HepG2 (cell line): ENCODE results near the gene PIH1D2. TPM values are rescaled to one million over a fixed set of nuclear protein-coding genes. Genes with fewer than 3 reads are reported as not detected.

ENCODE experiments used
- ATAC-seq: fragments of 200-7000 bp; cut with Tn5 transposase; 3 replicates; pipeline ENCODE4 v1.9.1; 2020; ENCODE audit warnings: mild to moderate bottlenecking, moderate library complexity
- BruUV-seq: library from RNA; stranded (reverse); fragments of 400-500 nt; replicated peaks from 2 replicates; lab custom pipeline; 2021; lab: Mats Ljungman, UMichigan
- CTCF ChIA-PET: fragments of 300-600 bp; formaldehyde crosslinking; extraction: SDS; loops from one replicate; lab custom pipeline; 2021; ENCODE audit warnings: low total read pairs, inconsistent platforms, low intra/inter-chr PET ratio; lab: Yijun Ruan, JAX
- POLR2A ChIA-PET: fragments of 350-600 bp; sonication (Branson Sonifier 250); formaldehyde crosslinking; loops from one replicate; lab custom pipeline; 2020; ENCODE audit warnings: antibody characterized with exemption, inconsistent platforms; lab: Yijun Ruan, JAX
- DNase-seq: peaks from one replicate; pipeline ENCODE4 v3.0.0-alpha.2; 2015; ENCODE audit warnings: low spot score
- FAIRE-seq: peaks from 3 replicates; lab custom pipeline; 2011; peaks lifted over from hg19 to GRCh38; lab: Jason Lieb, UNC
- H2AFZ ChIP-seq: one replicate; pipeline ENCODE4 v1.6.1; 2011; ENCODE audit warnings: low read length, inconsistent platforms
- H3K27ac ChIP-seq: fragments of 300-600 bp; 3 replicates; pipeline ENCODE4 v1.8.0; 2011; ENCODE audit warnings: mixed run types, mild to moderate bottlenecking, mixed read lengths, low read length, inconsistent platforms; ENCODE audit not compliant: insufficient read depth; ENCODE audit errors: extremely low read length
- H3K27me3 ChIP-seq, 2 experiments: fragments of 200-600 bp in 1 of 2; 2 replicates in 1 of 2; 3 replicates in 1 of 2; pipeline versions ENCODE4 v1.6.0 to v1.8.0; 2011; ENCODE audit warnings: low read length in 2 of 2, mild to moderate bottlenecking in 2 of 2, moderate library complexity in 2 of 2, inconsistent platforms in 1 of 2; ENCODE audit not compliant: insufficient read depth in 2 of 2, control insufficient read depth in 1 of 2
- H3K36me3 ChIP-seq, 2 experiments: fragments of 200-600 bp in 1 of 2; replicated peaks in 1 of 2; 2 replicates in 1 of 2; 3 replicates in 1 of 2; pipeline versions ENCODE4 v1.5.1 to v1.8.0; 2011; ENCODE audit warnings: low read length in 2 of 2, inconsistent platforms in 1 of 2; ENCODE audit not compliant: insufficient read depth in 2 of 2, control insufficient read depth in 1 of 2
- H3K4me1 ChIP-seq: 2 replicates; pipeline ENCODE4 v1.5.1; 2012; ENCODE audit warnings: low read length, inconsistent platforms; ENCODE audit not compliant: insufficient read depth
- H3K4me2 ChIP-seq: 2 replicates; pipeline ENCODE4 v1.6.0; 2011; ENCODE audit warnings: low read depth, low read length, inconsistent platforms
- H3K4me3 ChIP-seq, 3 experiments: fragments of 200-600 bp in 1 of 3; sonication (generic), shearing (Covaris generic) in 1 of 3; replicated peaks in 1 of 3; 2 replicates each; pipeline ENCODE4 v1.5.1; 2011 to 2016; ENCODE audit warnings: low read length in 3 of 3, inconsistent platforms in 2 of 3, low read depth in 2 of 3, mild to moderate bottlenecking in 2 of 3, control low read depth in 1 of 3, mixed read lengths in 1 of 3; ENCODE audit not compliant: insufficient read depth in 1 of 3
- H3K79me2 ChIP-seq: one replicate; pipeline ENCODE4 v1.6.1; 2011; ENCODE audit warnings: low read length, inconsistent platforms; ENCODE audit not compliant: insufficient read depth
- H3K9ac ChIP-seq: 2 replicates; pipeline ENCODE4 v1.6.0; 2011; ENCODE audit warnings: mild to moderate bottlenecking, low read depth, low read length, inconsistent platforms; ENCODE audit not compliant: insufficient read depth
- H3K9me3 ChIP-seq: 2 replicates; pipeline ENCODE4 v1.5.1; 2012; ENCODE audit warnings: mild to moderate bottlenecking, low read length
- H4K20me1 ChIP-seq: 2 replicates; pipeline ENCODE4 v1.6.0; 2011; ENCODE audit warnings: inconsistent platforms, mild to moderate bottlenecking, low read length, moderate library complexity; ENCODE audit not compliant: insufficient read depth
- E2F5 ChIP-seq: sonication (generic); formaldehyde crosslinking; conservative IDR thresholded peaks from 2 replicates; pipeline ENCODE4 v1.4.0; 2020; ENCODE audit warnings: missing genetic modification reagents
- IRF9 ChIP-seq: sonication (generic); formaldehyde crosslinking; IDR thresholded peaks from 2 replicates; pipeline ENCODE4 v1.8.0; 2022; ENCODE audit warnings: missing genetic modification reagents, mild to moderate bottlenecking, borderline replicate concordance
- NAIF1 ChIP-seq: sonication (generic); formaldehyde crosslinking; IDR thresholded peaks from 2 replicates; pipeline ENCODE4 v1.5.0; 2020; ENCODE audit warnings: mild to moderate bottlenecking, missing genetic modification reagents, borderline replicate concordance
- NR3C1 ChIP-seq: sonication (generic); formaldehyde crosslinking; IDR thresholded peaks from 2 replicates; pipeline ENCODE4 v1.4.0; 2020; ENCODE audit warnings: missing genetic modification reagents
- PLRG1 ChIP-seq: fragments of 450-650 bp; conservative IDR thresholded peaks from 2 replicates; pipeline ENCODE4 v1.6.1; 2016
- POGZ ChIP-seq: sonication (generic); formaldehyde crosslinking; IDR thresholded peaks from 2 replicates; pipeline ENCODE4 v1.4.0; 2020; ENCODE audit warnings: mild to moderate bottlenecking, missing genetic modification reagents
- PRPF4 ChIP-seq: fragments of 200-400 bp; formaldehyde crosslinking; IDR thresholded peaks from 2 replicates; pipeline ENCODE4 v1.6.1; 2016; ENCODE audit warnings: low read length, low read depth; ENCODE audit not compliant: poor library complexity, severe bottlenecking
- PTBP1 ChIP-seq: fragments of 200-400 bp; formaldehyde crosslinking; IDR thresholded peaks from 2 replicates; pipeline ENCODE4 v1.6.1; 2018; ENCODE audit warnings: low read length, low read depth; ENCODE audit not compliant: poor library complexity, severe bottlenecking
- SAFB2 ChIP-seq: sonication (generic); formaldehyde crosslinking; IDR thresholded peaks from 2 replicates; pipeline ENCODE4 v1.5.1; 2020; ENCODE audit warnings: missing genetic modification reagents, low read depth, mild to moderate bottlenecking, borderline replicate concordance
- SKIL ChIP-seq: sonication (generic); formaldehyde crosslinking; IDR thresholded peaks from 2 replicates; pipeline ENCODE4 v1.8.0; 2022; ENCODE audit warnings: missing genetic modification reagents, mild to moderate bottlenecking, moderate library complexity, borderline replicate concordance
- TP53 ChIP-seq: sonication (generic); formaldehyde crosslinking; conservative IDR thresholded peaks from 2 replicates; pipeline ENCODE4 v1.4.0; 2020; ENCODE audit warnings: missing genetic modification reagents
- ZNF550 ChIP-seq: sonication (generic); formaldehyde crosslinking; IDR thresholded peaks from 2 replicates; pipeline ENCODE4 v1.4.0; 2020; ENCODE audit warnings: mild to moderate bottlenecking, missing genetic modification reagents, borderline replicate concordance
- ZNF552 ChIP-seq: sonication (generic); formaldehyde crosslinking; IDR thresholded peaks from 2 replicates; pipeline ENCODE4 v1.9.0; 2022; ENCODE audit warnings: missing genetic modification reagents, mild to moderate bottlenecking, borderline replicate concordance
- ZNF773 ChIP-seq: sonication (generic); formaldehyde crosslinking; IDR thresholded peaks from 2 replicates; pipeline ENCODE4 v1.4.0; 2020; ENCODE audit warnings: missing genetic modification reagents, borderline replicate concordance
- ZNF790 ChIP-seq: sonication (generic); formaldehyde crosslinking; IDR thresholded peaks from 2 replicates; pipeline ENCODE4 v1.8.0; 2022; ENCODE audit warnings: missing genetic modification reagents, mild to moderate bottlenecking, borderline replicate concordance
- ZNF850 ChIP-seq: sonication (generic); formaldehyde crosslinking; conservative IDR thresholded peaks from 2 replicates; pipeline ENCODE4 v1.9.0; 2021; ENCODE audit warnings: mild to moderate bottlenecking, missing genetic modification reagents
- WGBS: methylation state at CpG from one replicate; pipeline ENCODE4 v1.1.6; 2017; ENCODE audit warnings: low lambda C conversion rate; 5-methylcytosine and 5-hydroxymethylcytosine counted together
- in situ Hi-C: cut with HindIII; loops from 2 replicates; pipeline ENCODE4 v1.10.0; 2017; ENCODE audit warnings: low pct_unique_long_range_greater_than_20kb; ENCODE audit not compliant: extremely low pct_ligation_motif_present
- intact Hi-C: fragments of 100-400 bp; cut with micrococcal nuclease; formaldehyde crosslinking; loops from one replicate; pipeline ENCODE4 v1.10.0; 2022; ENCODE audit not compliant: unreplicated experiment
- polyA plus RNA-seq, 8 experiments: library from polyadenylated mRNA; depleted of rRNA in 3 of 8; stranded (reverse) in 7 of 8; unstranded in 1 of 8; fragments of >200 nt; fragmentation: Illumina TruSeq in 4 of 8; extraction: Trizol in 4 of 8; gene quantifications; 2 replicates each; pipeline versions ENCODE4 v1.2.1 to v1.2.3, GENCODE V29; 2011 to 2016; ENCODE audit warnings: low read depth in 4 of 8, missing spikeins in 1 of 8, mixed read lengths in 1 of 8; ENCODE audit not compliant: insufficient read depth in 1 of 8
- total RNA-seq, 5 experiments: library from RNA; depleted of rRNA; stranded (reverse); fragments of >200 nt; fragmentation: Illumina TruSeq; extraction: Trizol; gene quantifications; 2 replicates each; pipeline ENCODE4 v1.2.3, GENCODE V29; 2016; ENCODE audit warnings: low read depth in 1 of 5
- TF ChIP-seq, protein P1 (sequence below), 2 experiments: fragments of 450-650 bp in 1 of 2; sonication (generic) in 1 of 2; formaldehyde crosslinking; IDR thresholded peaks; 2 replicates each; pipeline versions ENCODE4 v1.5.0 to v1.8.0; 2020 to 2022; ENCODE audit warnings: mild to moderate bottlenecking in 1 of 2, missing genetic modification reagents in 1 of 2

PIH1D2 gene
- total and polyA plus RNA-seq, 2 of the 13 experiments (the other 11 are each of a cell fraction or from before 2014, with no cell fraction given), result 0.49 to 2.7 TPM

DNA sequence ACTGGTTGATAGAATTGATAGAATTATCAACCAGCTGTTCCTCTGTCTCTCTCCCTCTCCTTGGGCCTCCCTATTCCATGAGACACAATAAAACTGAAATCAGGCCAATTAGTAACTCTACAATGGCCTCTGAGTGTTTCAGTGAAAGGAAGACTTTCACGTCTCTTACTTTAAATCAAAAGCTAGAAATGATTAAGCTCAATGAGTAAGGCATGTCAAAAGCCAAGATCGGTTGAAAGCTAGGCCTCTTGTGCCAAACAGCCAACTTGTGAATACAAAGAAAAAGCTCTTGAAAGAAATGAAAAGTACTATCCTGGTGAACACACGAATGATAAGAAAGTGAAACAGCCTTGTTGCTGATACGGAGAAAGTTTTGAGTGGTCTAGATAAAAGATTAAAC, 16.6 kb downstream of the PIH1D2 start (continued):
- TF ChIP-seq POGZ (CRISPR knock-in tag) (no peak), PLRG1 (no peak), NAIF1 (CRISPR knock-in tag) (no peak), TP53 (CRISPR knock-in tag) (no peak)
- TF ChIP-seq, protein P1, sequence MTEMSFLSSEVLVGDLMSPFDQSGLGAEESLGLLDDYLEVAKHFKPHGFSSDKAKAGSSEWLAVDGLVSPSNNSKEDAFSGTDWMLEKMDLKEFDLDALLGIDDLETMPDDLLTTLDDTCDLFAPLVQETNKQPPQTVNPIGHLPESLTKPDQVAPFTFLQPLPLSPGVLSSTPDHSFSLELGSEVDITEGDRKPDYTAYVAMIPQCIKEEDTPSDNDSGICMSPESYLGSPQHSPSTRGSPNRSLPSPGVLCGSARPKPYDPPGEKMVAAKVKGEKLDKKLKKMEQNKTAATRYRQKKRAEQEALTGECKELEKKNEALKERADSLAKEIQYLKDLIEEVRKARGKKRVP (CRISPR knock-in tag; IDR thresholded peaks at IDR 0.05), result no peak

- 98% methylated on average over 3 of the region's 3 CpGs for WGBS
- no peak for DNase-seq
- in situ Hi-C loops, result no loop called here
- ChIA-PET POLR2A (no interaction called here), CTCF (no interaction called here)
- BruUV-seq, result no TSS peak
- Histone ChIP-seq H3K36me3 (peaks cover 5 to 54% of the 10 kb centered on the region in 2 experiments; a peak in 4 of 5 replicates), H2AFZ (no peak overlapping the region), H3K27me3 (no peaks in the 10 kb centered on the region), H3K4me3 (no peak overlapping the region), H4K20me1 (no peaks in the 10 kb centered on the region), H3K79me2 (peaks cover 5% of the 10 kb centered on the region), H3K9me3 (no peaks in the 10 kb centered on the region), H3K4me2 (no peak overlapping the region), H3K9ac (no peak overlapping the region), H3K4me1 (no peaks in the 10 kb centered on the region), H3K27ac (no peak overlapping the region)
- no peak for ATAC-seq
- no peak for TF ChIP-seq PTBP1
- no peak for TF ChIP-seq ZNF773 (CRISPR knock-in tag)
- no peak for TF ChIP-seq SAFB2
- TF ChIP-seq ZNF550 (CRISPR knock-in tag), result no peak
- TF ChIP-seq ZNF790 (CRISPR knock-in tag), result no peak
- no peak for TF ChIP-seq E2F5 (CRISPR knock-in tag)
- TF ChIP-seq NR3C1 (CRISPR knock-in tag), result no peak
- TF ChIP-seq SKIL (CRISPR knock-in tag), result no peak
- TF ChIP-seq ZNF552 (CRISPR knock-in tag), result no peak
- TF ChIP-seq ZNF850 (CRISPR knock-in tag), result no peak
- TF ChIP-seq IRF9 (CRISPR knock-in tag), result no peak
- no peak for TF ChIP-seq PRPF4
- FAIRE-seq, result no peak
- intact Hi-C loops, result no loop called here
These were observed 22.0 kb downstream of the PIH1D2 start for GRCh38 chr11:112051768-112052167.
